NCI-H526 treated with DMSO at 0.1 percent for 48 hours (cell line): ENCODE results near the gene IRF7.

Experiments
- DNase-seq: peaks from one replicate; lab custom pipeline; 2025; lab: John Stamatoyannopoulos, UW

IRF7 gene

GRCh38 chr11:620935-621814 is 5.4 kb upstream of the IRF7 start:
- no peak for DNase-seq

GRCh38 chr11:620201-620600 is 4.5 kb upstream of the IRF7 start:
- no peak for DNase-seq

- DNase-seq: no peak
Measured at GRCh38 chr11:619628-620050, 3.9 kb upstream of the IRF7 start.

DNA sequence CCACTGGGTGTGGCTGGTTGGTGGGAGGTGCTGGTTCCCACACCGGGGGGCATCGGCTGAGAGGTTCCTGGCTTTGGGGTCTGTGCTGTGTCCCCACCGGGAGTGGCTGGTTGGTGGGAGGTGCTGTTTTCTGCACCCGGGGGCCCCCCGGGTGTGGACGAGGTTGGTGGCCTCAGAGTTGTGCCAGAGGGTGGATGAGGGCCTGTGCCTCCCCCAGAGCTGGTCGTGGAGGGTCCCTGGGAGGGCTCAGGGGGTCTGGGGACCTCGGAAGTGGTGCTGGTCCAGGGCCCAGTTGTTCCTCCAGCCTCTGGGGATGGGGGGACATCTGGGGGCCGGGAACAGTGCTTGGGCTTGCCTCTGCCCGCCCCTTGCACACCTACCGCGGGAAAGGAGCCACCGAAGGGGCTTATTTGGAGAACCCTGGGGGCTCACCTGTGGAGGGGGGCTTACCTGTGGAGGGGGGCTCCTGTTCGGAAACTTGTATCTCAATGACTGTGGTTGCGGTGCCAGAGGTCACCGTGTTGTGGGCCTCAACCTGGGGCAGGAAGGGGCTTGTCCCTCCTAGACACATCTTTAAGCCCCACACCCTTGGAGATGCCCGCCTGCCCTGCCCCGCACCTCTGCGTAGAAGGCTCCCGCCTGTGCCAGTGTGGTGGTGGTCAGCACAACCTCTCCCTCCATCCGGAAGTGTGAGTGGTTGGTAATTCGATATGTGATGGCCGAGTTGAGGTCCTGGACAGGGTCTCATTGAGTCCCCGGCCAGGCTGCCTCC is 3.3 kb upstream of the IRF7 start:
- DNase-seq: no peak

- DNase-seq: no peak
Measured at GRCh38 chr11:617912-618682, 2.3 kb upstream of the IRF7 start.

DNA sequence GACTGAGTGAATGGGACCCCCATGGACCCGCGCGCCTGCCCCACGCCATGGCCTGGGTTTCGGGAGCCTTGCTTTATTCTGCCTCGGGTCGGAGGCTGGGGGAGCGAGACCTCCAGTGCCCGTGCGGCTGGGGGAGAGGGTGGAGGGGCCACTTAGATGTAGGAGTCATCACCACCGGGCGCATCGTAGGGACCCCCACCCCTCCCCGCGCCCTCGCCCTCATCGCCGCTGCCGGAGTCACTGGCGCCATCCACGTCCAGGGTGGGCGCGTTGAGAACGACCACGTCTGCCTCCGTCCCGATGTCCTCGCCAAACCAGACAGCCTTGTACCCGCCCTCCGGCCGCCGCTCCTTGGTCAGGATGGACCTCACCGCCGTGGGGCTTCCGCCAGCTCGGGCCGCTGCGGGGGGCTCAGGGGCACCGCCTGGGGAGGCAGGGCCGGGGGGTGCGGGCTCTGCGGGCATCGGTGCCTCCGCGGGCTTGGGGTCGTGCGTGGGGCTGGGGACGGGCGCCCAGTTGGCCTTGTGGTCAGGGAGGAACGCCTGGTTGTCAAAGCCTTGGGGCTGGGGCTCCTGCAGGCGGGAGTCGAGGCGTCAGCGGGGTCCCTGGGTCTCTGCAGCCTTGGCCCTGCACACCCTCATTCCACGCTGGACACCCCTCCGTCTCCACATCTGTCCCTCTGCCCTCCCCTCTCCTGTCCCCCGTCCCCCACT is 1.6 kb upstream of the IRF7 start:
- no peak for DNase-seq

DNA sequence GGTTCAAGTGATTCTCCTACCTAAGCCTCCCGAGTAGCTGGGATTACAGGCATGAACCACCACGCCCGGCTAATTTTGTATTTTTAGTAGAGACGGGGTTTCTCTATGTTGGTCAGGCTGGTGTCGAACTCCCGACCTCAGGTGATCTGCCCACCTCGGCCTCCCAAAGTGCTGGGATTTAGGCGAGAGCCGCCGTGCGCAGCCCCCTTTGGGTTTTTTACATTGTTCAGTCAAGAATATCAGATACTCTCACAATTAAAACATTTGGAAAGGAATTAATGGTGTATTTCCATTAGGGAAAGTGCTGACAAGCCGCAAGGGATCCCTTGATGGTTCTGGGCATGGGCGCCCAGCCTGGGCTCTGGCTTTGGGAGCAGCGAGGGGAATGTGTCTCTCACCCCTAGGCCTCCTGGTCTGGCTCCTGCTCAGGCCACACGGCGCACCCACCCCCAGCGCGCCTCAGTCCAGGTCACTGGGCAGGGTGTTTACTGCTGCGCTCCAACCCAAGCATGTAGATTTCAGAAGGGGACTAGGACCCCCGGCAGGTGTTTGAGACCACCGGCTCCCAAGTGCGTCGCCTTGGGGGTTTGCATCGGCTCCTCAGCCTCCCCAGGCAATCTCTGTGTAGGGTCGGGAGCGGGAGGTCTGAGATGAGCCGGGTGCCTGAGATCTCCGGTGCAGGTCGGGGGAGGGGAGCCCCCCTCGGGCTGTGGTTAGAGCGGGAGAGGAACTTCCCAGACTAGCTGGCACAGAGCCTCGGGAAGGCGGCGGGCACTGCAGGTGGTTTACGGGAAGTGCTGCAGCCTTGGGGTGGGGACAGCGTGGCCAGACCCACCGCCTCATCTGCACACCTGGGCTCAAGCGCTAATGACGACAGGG is 809 bp upstream of the IRF7 start:
- DNase-seq: no peak

- no peak for DNase-seq
Measured at GRCh38 chr11:614623-615503, 887 bp downstream of the IRF7 start.

DNA sequence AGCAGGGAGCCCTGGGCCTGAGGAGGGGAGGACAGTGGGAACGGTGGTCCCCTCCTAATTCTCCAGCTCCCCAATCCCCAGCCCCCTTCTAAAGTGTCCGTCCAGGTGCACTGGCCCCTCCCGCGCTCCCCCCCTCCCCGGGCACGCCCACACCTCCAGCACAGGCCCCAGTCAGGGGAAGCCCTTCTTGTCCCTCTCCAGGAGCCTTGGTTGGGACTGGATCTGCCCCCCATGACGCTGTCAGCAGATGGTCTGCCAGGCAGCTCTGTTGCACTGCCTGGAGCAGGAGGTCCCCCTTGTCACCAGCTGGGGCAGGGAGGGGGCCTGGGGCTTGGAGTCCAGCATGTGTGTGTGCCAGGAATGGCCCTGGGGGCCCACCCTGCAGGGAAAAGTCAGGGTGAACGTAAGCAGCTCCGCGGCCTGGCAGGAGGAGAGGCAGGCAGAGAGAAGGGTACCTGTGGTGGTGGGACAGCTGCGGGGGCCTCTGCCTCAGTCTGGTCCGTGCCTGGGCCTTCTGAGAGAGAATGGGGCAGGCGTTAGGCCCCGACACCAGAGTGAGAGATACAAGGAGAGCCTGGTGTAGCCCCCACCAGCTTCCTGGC is 1.6 kb downstream of the IRF7 start:
- no peak for DNase-seq

DNA sequence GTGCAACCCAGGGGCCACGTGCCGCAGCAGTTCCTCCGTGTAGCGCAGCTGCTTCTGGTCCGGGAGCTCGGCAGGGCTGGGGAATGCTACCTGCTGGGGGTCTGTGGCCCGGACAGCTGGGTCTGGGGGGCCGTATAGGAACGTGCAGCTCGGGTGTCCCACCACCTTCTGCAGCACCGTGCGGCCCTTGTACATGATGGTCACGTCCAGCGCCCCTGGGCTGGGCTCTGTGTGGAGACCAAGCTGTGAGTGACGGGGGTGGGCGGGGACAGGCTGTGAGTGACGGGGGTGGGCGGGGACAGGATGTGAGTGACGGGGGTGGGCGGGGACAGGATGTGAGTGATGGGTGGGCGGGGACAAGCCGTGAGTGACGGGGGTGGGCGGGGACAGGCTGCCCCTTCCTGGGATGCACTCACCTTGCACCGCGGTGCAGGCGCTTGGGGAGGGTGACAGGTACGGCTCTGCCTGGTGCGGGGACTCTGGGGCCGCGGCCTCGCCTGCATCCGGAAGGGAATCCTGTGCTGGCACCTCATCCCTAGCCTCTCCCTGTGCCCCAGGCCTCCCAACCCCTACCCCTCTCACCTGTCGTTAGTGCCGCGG is 2.3 kb downstream of the IRF7 start:
- DNase-seq: peak; percentile 57

GRCh38 chr11:612961-613300 is 2.8 kb downstream of the IRF7 start:
- no peak for DNase-seq

DNA sequence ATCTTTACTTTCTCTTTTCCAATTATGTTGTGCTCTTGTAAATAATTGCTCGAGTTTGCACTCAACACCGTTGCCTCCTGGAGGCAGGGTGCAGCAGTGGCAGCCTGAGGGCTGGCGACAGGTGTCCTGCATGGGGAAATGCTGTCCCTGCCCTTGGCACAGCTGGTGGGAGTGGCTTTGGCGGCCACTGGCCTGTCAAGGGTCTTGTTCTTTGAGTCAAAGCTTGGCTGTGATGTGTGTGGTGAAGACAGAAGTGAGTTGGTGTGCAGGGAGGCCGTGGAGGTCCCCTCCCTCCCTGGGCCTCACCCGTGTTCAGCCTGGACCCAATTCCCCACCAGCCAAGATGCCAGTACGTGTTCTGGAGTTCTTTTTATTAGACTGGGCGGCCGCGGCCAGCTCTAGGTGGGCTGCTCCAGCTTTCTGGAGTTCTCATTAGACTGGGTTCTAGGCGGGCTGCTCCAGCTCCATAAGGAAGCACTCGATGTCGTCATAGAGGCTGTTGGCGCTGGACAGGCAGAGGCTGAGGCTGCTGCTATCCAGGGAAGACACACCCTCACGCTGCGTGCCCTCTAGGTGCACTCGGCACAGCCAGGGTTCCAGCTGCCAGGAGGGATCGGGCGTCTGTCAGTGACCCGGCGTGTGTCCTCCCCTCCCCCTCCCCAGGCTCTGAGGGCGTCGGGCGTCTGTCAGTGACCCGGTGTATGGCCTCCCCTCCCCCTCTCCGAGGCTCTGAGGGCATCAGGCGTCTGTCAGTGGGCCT is 3.4 kb downstream of the IRF7 start:
- no peak for DNase-seq

- no peak for DNase-seq
Measured at GRCh38 chr11:611001-611996, 4.5 kb downstream of the IRF7 start.

DNA sequence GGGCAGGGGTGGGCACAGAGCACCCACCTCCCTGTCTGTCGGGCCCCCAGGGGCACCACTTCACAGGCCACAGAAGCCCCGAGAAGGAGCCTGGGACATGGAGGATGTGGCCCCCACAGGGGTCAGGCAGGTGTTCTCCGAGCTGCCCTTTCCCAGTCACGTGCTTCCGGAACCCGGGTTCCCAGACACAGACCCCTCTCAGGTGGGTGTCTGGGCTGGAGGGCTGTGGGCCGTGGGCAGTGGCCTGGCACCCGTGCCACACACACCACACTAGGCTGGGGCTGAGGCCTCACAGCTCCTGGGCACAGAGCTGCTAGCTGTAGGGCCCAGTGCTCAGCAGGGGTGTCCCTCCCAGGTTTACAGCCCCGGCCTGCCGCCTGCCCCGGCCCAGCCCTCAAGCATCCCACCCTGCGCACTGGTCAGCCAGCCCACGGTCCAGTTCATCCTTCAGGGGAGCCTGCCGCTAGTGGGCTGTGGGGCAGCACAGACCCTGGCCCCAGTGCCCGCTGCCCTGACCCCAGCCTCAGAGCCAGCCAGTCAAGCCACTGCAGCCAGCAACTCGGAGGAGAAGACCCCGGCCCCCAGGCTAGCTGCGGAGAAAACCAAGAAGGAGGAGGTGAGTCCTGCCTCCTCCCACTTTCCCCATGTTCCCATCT is 5.5 kb downstream of the IRF7 start:
- no peak for DNase-seq

DNA sequence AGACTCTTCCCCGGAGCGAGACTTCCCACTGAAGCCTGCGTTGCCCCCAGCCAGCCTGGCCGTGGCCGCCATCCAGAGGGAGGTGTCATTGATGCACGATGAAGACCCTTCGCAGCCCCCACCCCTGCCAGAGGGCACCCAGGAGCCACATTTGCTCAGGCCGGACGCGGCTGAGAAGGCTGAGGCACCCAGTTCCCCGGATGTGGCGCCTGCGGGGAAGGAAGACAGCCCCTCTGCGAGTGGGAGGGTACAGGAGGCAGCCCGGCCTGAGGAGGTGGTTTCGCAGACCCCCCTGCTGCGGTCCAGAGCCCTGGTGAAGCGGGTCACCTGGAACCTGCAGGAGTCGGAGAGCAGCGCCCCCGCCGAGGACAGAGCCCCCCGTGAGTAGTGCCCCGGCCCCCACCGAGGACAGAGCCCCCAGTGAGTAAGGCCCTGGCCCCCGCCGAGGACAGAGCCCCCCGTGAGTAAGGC is 6.4 kb downstream of the IRF7 start:
- no peak for DNase-seq

DNA sequence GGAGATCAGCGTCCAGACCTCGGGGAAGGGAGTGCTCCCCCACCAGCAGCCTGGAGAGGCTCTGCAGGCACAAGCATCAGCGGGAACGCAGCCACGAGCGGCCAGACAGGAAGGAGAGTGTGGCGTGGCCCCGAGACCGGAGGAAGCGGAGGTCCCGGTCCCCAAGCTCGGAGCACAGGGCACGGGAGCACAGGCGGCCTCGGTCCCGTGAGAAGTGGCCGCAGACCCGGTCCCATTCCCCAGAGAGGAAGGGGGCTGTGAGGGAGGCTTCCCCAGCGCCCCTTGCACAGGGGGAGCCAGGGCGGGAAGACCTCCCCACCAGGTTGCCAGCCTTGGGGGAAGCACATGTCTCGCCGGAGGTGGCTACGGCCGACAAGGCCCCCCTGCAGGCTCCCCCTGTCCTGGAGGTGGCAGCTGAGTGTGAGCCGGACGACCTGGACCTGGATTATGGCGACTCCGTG is 6.9 kb downstream of the IRF7 start:
- no peak for DNase-seq
